ENCODE data around the gene DCUN1D3.

DNA sequence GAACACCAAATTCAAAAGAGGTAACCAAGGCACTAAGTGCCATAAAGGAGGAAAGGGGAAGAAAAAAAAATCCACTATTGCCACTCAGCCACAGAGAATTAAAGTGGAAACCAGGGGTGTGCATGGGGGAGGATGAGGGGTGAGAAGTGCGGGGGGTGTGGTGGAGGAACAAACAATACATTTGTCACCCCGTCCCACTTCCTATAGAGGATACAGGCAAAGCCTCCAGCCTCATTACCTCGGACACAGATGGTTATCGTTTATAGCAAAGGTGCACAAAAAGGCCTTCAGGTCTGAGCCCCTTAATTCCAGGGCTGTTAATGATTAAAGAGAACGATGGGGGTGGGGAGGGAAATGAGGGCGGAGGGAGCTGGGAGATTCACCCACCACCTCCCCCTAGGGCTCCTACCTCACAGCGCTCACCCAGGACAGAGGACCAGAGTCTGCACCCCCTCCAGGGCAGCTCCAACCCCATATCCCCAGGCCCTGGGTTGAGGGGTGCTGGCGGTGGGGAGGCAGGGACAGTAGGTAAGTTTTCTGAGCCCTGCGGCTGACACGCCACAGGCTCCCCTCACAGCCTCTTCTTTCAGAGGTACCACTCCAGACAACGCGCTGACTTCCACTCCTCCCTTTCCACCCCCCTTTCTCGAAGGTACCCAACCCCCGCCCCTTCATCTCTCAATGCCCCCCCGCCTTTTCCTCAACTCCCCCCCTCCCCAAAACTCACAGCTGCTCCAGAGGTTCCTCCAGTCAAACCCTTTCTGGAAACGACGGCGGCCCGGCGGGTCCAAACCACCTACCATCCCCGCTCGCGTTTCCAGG lies 470 bp downstream of the DCUN1D3 start:
- no peak for TF ChIP-seq BHLHE40 (IDR thresholded peaks at IDR 0.05; ENCODE audit: low read depth, low read length)
- TF ChIP-seq, protein P1, sequence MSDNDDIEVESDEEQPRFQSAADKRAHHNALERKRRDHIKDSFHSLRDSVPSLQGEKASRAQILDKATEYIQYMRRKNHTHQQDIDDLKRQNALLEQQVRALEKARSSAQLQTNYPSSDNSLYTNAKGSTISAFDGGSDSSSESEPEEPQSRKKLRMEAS (IDR thresholded peaks at IDR 0.05) = no peak
- TF ChIP-seq, protein P2, sequence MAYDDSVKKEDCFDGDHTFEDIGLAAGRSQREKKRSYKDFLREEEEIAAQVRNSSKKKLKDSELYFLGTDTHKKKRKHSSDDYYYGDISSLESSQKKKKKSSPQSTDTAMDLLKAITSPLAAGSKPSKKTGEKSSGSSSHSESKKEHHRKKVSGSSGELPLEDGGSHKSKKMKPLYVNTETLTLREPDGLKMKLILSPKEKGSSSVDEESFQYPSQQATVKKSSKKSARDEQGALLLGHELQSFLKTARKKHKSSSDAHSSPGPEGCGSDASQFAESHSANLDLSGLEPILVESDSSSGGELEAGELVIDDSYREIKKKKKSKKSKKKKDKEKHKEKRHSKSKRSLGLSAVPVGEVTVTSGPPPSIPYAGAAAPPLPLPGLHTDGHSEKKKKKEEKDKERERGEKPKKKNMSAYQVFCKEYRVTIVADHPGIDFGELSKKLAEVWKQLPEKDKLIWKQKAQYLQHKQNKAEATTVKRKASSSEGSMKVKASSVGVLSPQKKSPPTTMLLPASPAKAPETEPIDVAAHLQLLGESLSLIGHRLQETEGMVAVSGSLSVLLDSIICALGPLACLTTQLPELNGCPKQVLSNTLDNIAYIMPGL (CRISPR knock-in tag; IDR thresholded peaks at IDR 0.05; ENCODE audit: borderline replicate concordance) = no peak
- TF ChIP-seq TP53 (CRISPR knock-in tag; IDR thresholded peaks at IDR 0.05) = no peak
- no peak for TF ChIP-seq FOSL2 (IDR thresholded peaks at IDR 0.05)
- TF ChIP-seq FOSL2 (CRISPR knock-in tag; IDR thresholded peaks at IDR 0.05) = no peak
- TF ChIP-seq SMC3 (IDR thresholded peaks at IDR 0.05) = no peak
- TF ChIP-seq POLR2A (IDR thresholded peaks at IDR 0.05; ENCODE audit: low read length) = no peak
- TF ChIP-seq, protein P3, sequence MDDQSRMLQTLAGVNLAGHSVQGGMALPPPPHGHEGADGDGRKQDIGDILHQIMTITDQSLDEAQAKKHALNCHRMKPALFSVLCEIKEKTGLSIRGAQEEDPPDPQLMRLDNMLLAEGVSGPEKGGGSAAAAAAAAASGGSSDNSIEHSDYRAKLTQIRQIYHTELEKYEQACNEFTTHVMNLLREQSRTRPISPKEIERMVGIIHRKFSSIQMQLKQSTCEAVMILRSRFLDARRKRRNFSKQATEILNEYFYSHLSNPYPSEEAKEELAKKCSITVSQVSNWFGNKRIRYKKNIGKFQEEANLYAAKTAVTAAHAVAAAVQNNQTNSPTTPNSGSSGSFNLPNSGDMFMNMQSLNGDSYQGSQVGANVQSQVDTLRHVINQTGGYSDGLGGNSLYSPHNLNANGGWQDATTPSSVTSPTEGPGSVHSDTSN (IDR thresholded peaks at IDR 0.05) = no peak
- TF ChIP-seq, protein P4, sequence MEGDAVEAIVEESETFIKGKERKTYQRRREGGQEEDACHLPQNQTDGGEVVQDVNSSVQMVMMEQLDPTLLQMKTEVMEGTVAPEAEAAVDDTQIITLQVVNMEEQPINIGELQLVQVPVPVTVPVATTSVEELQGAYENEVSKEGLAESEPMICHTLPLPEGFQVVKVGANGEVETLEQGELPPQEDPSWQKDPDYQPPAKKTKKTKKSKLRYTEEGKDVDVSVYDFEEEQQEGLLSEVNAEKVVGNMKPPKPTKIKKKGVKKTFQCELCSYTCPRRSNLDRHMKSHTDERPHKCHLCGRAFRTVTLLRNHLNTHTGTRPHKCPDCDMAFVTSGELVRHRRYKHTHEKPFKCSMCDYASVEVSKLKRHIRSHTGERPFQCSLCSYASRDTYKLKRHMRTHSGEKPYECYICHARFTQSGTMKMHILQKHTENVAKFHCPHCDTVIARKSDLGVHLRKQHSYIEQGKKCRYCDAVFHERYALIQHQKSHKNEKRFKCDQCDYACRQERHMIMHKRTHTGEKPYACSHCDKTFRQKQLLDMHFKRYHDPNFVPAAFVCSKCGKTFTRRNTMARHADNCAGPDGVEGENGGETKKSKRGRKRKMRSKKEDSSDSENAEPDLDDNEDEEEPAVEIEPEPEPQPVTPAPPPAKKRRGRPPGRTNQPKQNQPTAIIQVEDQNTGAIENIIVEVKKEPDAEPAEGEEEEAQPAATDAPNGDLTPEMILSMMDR (IDR thresholded peaks at IDR 0.05) = no peak
- no peak for TF ChIP-seq CHD2 (IDR thresholded peaks at IDR 0.05; ENCODE audit: low read length, partially characterized antibody)
